C4-2B (cell line): Measurements from ENCODE around the gene ADRB2.
A peak's percentile ranks its signal among the peaks of the same experiment; 100 is the strongest.

Source experiments
- H3K27ac ChIP-seq: fragments of 450-650 bp; 2 replicates; pipeline ENCODE4 v1.5.1; 2017
- CTCF ChIP-seq: fragments of 450-650 bp; conservative IDR thresholded peaks from 2 replicates; pipeline ENCODE4 v1.5.1; 2017; ENCODE audit warnings: mild to moderate bottlenecking
- ZFX ChIP-seq: fragments of 450-650 bp; IDR thresholded peaks from 2 replicates; pipeline ENCODE4 v1.6.1; 2017

ADRB2 gene

DNA sequence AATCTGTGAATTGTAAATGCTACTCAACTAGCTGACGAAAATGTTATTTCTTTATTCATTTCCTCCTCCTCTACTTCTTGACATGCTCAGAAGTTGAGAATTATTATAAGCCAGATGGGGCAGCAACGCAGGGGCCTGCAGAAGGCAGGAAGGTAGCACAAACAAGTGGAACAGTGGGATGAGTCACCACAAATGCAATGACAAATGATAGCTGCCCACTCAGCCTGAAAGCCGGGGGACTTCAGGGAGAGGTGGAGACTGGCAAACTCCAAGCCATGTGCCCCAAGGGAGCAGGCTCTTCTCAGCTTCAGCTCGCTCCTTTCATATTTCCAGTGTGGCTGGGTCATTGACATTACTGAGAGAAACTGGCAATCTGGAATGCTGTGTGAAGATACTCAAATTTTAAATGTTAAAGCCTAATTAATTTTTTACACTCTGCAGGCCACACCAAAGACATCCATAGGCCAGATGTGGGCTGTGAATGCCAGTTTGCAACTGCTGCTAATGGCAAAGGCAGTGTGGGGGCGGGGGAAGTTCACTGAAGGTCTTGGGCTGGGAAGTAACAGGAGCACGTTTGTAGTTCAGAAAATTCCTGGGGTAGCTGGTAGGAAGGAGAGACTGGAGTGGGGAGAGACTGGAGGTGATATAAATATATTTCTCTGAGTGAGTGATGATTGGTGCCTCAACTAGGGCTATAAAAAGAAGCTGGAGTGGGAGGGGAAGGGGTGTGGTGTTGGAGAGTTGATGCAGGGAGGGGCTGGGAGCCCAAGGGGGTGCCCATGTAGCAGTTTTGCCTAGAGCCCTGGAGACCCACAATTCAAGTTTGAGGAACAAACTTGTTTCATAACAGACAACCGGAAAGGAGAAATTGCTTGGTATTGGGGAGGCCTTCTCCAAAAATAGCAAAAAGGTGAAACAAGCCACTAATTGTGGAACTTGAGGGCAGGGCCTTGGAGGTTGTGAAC is 20.8 kb upstream of the ADRB2 start:
- TF ChIP-seq ZFX, result no peak
- TF ChIP-seq CTCF, result no peak

DNA sequence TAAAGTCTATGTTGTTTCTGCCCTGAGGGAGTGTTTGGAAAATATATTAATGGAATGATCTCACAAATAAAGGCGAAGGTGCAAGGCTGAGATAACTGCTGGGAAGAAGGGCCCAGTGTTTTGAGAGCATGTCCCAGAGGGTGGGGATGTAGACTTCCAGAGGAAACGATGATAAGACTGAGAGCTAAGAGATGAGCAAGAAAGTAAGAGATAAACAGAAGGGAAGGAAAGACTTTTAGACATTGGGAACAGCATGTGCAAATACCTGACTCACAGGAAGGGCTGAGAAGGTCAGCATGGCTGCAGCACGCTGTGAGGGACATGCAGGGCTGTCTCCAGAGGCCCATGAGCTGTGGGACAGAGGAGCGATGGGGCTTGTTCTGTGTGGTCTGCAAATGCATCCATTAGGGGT is 19.9 kb upstream of the ADRB2 start:
- no peak for TF ChIP-seq ZFX
- TF ChIP-seq CTCF, result no peak
- H3K27ac ChIP-seq, result no peak overlapping the region

More for the DNA sequence above, 20.8 kb upstream of the ADRB2 start:
- peak overlapping the region; percentile 0; the same call in 1 of the 2 replicates for H3K27ac ChIP-seq

DNA sequence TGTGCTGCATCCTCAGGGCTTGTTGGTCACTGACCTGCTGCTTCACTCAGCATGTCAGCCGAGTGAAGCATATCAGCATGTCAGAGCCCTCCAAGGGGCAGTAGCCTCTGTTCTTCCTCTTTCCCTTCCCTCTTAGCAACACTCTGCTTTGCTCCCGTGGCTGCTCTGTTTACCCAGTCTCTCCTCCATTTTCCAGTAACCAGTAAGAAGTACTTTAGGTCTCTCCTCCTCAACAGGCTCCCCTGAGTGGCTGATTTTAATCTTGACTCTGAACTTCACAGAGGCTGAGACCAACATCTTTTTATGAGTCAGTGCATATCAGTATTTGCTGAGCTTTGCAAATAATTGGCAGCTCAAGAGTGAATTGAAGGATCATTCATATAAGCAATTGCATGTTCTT is 18.6 kb upstream of the ADRB2 start:
- peak overlapping the region; percentile 42 for H3K27ac ChIP-seq
- no peak for TF ChIP-seq ZFX
- TF ChIP-seq CTCF, result no peak

GRCh38 chr5:148808864-148809642 is 17.4 kb upstream of the ADRB2 start:
- TF ChIP-seq ZFX (no peak), CTCF (no peak)
- H3K27ac ChIP-seq, result peak overlapping the region; percentile 69

DNA sequence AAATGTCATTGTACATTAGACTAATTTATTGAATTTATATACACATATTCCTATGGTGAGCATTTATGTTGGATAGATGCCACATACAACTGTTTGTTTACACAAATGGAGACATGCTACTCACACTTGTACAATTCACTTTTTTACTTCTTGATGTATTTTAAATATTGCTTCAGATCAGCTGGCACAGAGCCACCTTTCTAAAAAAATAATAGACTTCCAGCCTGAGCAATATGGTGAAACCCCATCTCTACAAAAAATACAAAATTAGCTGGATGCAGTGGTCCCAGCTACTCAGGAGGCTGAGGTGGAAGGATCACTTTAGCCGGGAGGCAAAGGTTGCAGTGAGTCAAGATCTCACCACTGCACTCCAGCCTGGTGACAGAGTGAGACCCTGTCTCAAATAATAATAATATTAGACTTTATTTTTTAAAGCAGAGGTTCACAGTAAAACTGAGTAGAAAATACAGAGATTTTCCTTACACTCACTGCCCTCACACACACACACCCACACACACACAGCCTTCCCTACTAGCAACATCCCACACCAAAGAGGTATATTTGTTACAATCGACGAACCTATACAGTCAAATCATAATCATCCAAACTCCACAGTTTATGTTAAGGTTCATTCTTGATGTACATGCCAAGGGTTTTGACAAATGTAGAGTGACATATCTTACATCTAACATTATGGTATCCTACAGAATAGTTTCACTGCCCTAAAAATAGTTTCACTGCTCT is 16.5 kb upstream of the ADRB2 start:
- peak overlapping the region; percentile 41; the same call in 1 of the 2 replicates for H3K27ac ChIP-seq
- TF ChIP-seq ZFX (no peak), CTCF (no peak)

DNA sequence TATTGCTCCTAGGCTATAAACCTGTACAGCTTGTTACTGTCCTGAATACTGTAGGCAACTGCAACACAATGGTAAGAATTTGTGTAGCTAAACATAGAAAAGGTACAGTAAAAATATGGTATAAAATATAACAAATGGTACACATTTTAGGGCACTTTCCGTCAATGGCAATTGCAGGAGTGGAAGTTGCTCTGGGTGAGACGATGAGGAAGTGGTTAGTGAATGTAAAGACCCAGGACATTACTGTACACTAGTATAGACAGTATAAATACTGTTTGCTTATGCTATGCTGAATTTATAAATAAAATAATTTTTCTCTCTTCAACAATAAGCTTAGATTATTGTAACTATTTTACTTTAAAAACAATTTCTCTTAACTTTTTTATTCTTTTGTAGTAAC is 15.6 kb upstream of the ADRB2 start:
- H3K27ac ChIP-seq, result no peak overlapping the region

More for the DNA sequence above, 15.6 kb upstream of the ADRB2 start:
- no peak for TF ChIP-seq ZFX
- TF ChIP-seq CTCF, result no peak
